Activated CD4-positive, alpha-beta T cell treated with anti-CD3 and anti-CD28 coated beads, Interleukin-2, amount 50 U/mL, for 1 hour (primary cell): Measurements from ENCODE around the gene GMPR2.
"Not testable (repeated sequence)": the region's sequence is repeated elsewhere in the genome, so short reads cannot be mapped to it uniquely, and the experiment has no call there.

Source experiments
- DNase-seq: peaks from one replicate; pipeline ENCODE4 v3.0.0-alpha.2; 2020

The GMPR2 gene

GRCh38 chr14:24232645-24233537 lies at the start of gene GMPR2:
Gene GMPR2, plus strand, starts transcription at chr14:24232929. Its CDS starts 325 bp downstream, at chr14:24233254.
- no peak for DNase-seq

- no peak for DNase-seq
These were observed 49.7 kb upstream of the GMPR2 start for GRCh38 chr14:24183014-24183481.

- DNase-seq = no peak
These were observed 48.4 kb upstream of the GMPR2 start for GRCh38 chr14:24184104-24184970.

GRCh38 chr14:24185026-24185425 lies 47.7 kb upstream of the GMPR2 start:
- DNase-seq = no peak

GRCh38 chr14:24185741-24186140 lies 47.0 kb upstream of the GMPR2 start:
- no peak for DNase-seq

GRCh38 chr14:24186831-24187538 lies 45.7 kb upstream of the GMPR2 start:
- no peak for DNase-seq

GRCh38 chr14:24187539-24187915 lies 45.2 kb upstream of the GMPR2 start:
- DNase-seq = no peak

GRCh38 chr14:24188251-24189058 lies 44.3 kb upstream of the GMPR2 start, which contains the start of gene IPO4:
Gene IPO4, minus strand, starts transcription at chr14:24188816. Its CDS starts 29 bp downstream, at chr14:24188787.
- peak; percentile 94 for DNase-seq

- no peak for DNase-seq
These were observed 43.7 kb upstream of the GMPR2 start for GRCh38 chr14:24189059-24189375.

- no peak for DNase-seq
These were observed 43.3 kb upstream of the GMPR2 start for GRCh38 chr14:24189460-24189859.

GRCh38 chr14:24190416-24190815 lies 42.3 kb upstream of the GMPR2 start:
- no peak for DNase-seq

GRCh38 chr14:24192933-24193332 lies 39.8 kb upstream of the GMPR2 start:
- DNase-seq = no peak

GRCh38 chr14:24194186-24194872 lies 38.4 kb upstream of the GMPR2 start:
- DNase-seq = no peak

GRCh38 chr14:24194873-24195185 lies 37.9 kb upstream of the GMPR2 start:
- DNase-seq = no peak

GRCh38 chr14:24195186-24196070 lies 37.3 kb upstream of the GMPR2 start, which contains the start of gene TM9SF1:
Gene TM9SF1, minus strand, starts transcription at chr14:24195441. Its CDS starts 422 bp downstream, at chr14:24195019.
- peak; percentile 84 for DNase-seq

GRCh38 chr14:24196071-24197055 lies 36.4 kb upstream of the GMPR2 start:
- DNase-seq = no peak

GRCh38 chr14:24197056-24197450 lies 35.7 kb upstream of the GMPR2 start:
- no peak for DNase-seq

- no peak for DNase-seq
These were observed 33.8 kb upstream of the GMPR2 start for GRCh38 chr14:24198814-24199524.

- DNase-seq = not testable (repeated sequence)
These were observed 30.2 kb upstream of the GMPR2 start for GRCh38 chr14:24202538-24202937.
